ENCODE results near the gene CASP3. TPM values are rescaled to one million over a fixed set of nuclear protein-coding genes. Genes with fewer than 3 reads are reported as not detected.
"Not testable (repeated sequence)": the region's sequence is repeated elsewhere in the genome, so short reads cannot be mapped to it uniquely, and the experiment has no call there.

Gene CASP3
- total RNA-seq, 1 donor from 2014 or later = 31.5 TPM

DNA sequence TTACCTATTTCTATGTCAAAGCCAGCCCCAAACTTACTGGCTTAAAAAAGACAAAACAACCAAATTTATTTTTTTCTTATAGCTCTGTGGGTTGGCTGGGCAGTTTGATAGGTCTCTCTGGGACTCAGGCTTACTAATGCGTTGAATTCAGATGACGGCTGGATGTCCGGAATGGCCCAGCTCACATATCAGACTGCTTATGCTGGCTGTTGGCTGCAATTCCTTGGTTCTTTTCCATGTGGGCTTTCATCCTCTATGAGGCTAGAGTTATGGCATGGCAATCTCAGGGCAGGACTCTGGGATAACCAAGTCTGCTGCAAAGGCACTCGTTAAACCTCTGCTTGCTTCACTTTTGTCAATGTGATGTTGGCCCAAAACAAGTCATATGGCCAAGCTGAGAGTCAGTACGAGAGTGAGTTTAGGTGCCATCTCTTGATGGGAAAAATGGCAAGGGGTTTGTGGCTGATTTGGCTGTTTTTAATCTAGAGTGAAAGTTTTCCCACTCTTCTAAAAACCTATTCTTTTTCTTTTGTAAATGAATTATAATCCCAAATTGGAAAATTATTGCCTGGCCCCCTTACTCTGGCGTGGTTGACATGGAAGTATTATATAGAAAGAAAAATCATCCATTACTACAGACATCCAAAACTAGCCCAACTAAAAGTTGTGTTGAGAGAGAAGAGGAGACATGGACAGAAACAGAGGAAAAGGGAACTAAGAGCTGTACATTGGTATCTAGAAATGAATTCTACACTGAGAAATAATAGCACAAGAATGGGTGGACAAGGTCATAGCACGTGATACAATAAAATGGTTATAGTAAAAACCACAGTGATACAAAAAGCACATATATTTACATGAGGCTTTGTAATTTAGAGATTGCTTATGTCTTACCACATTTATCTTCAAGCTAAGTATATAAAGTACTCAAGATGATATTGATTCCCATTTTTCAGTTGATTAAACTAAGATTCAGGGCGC, 6.9 kb upstream of the CASP3 start:
- Mint-ChIP-seq H3K27me3 (ENCODE audit: low read depth) (no peaks in the 10 kb centered on the region), H3K4me3 (ENCODE audit: unreplicated experiment) (no peak overlapping the region), H3K36me3 (ENCODE audit: low read depth) (peaks cover 2% of the 10 kb centered on the region), H3K9me3 (ENCODE audit: low read depth) (no peaks in the 10 kb centered on the region), H3K4me1 (ENCODE audit: low read depth) (peaks cover 20% of the 10 kb centered on the region), H3K27ac (ENCODE audit: unreplicated experiment) (no peak overlapping the region)
- DNase-seq (ENCODE audit: low spot score) = no peak
- no peak for TF ChIP-seq CTCF (IDR thresholded peaks at IDR 0.05)

DNA sequence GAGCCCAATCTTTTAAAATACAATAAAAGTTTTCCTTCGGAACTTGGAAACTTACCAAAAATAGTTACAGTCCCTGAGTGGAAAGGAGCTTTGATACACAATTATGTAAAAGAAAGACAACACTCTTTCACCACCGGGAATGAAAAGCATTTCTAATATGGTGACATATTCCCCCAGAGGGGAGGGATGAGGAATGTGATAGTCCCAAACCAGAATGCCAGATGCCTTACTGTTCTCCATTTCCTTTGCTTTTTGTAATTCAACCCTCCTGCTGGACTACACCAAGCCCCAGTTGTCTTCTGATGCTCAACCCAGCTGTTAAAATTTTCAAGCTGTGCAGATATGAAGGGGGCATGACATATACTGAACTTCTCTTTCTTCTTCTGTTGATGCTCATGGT, 4.4 kb upstream of the CASP3 start:
- TF ChIP-seq CTCF (IDR thresholded peaks at IDR 0.05) = no peak
- no peak for DNase-seq (ENCODE audit: low spot score)
- Mint-ChIP-seq H3K4me1 (ENCODE audit: low read depth) (peaks cover 30% of the 10 kb centered on the region), H3K9me3 (ENCODE audit: low read depth) (no peaks in the 10 kb centered on the region), H3K27ac (ENCODE audit: unreplicated experiment) (peak overlapping the region; percentile 67), H3K4me3 (ENCODE audit: unreplicated experiment) (peak overlapping the region; percentile 16), H3K27me3 (ENCODE audit: low read depth) (no peaks in the 10 kb centered on the region), H3K36me3 (ENCODE audit: low read depth) (no peaks in the 10 kb centered on the region)

- Mint-ChIP-seq H3K4me1 (ENCODE audit: low read depth) (peaks cover 37% of the 10 kb centered on the region), H3K27ac (ENCODE audit: unreplicated experiment) (peak overlapping the region; percentile 70)
- not testable (repeated sequence) for DNase-seq (ENCODE audit: low spot score); H3K27me3 Mint-ChIP-seq (ENCODE audit: low read depth); H3K36me3 Mint-ChIP-seq (ENCODE audit: low read depth); H3K9me3 Mint-ChIP-seq (ENCODE audit: low read depth); H3K4me3 Mint-ChIP-seq (ENCODE audit: unreplicated experiment)
Observed at GRCh38 chr4:184652681-184653080, 3.4 kb upstream of the CASP3 start.

GRCh38 chr4:184651899-184652298, 2.7 kb upstream of the CASP3 start:
- H3K36me3 Mint-ChIP-seq (ENCODE audit: low read depth) = no peaks in the 10 kb centered on the region

DNA sequence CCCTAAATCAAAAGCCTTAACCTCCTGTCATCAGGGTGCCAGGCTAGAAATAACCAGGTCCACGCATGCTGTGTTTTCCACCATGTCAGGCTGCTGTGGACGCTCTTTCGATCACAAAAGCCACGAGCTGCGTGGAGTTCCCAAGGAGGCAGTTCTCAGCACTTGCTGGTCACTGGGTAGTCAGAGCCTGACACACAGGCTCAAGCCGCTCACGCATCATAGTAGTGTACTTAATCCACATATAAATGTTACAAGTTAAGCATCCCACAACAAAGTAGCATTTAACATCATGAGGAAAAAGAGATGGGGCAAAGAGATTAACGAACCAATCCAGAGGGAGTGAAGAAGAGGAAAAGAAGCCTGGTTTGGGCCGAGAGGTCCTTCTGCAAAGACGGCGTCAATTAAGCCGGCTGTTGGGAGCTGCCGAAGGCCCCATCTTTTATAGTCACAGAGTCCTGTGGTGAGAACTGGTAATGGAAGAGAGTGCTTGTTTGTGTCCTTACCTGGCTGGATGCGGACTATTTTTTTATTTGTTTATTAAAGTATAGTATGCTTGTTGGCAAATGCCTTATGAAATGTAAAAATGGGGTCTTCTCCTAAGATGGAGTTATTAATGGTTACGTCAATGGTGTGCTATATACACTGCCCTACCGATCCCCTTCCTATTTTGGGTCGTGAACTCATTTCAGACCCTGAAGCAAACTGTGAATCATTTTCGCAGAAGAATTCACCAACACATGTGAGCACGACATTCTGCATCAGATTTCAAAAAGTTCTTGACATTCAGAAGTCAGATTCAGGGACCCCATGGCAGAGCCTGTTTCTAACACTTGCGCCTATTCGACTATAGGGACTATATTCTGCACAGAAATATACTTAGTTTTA, 966 bp upstream of the CASP3 start:
- H3K4me1 Mint-ChIP-seq (ENCODE audit: low read depth) = peaks cover 59% of the 10 kb centered on the region
- no peak for TF ChIP-seq CTCF (IDR thresholded peaks at IDR 0.05)
- no peaks in the 10 kb centered on the region for H3K36me3 Mint-ChIP-seq (ENCODE audit: low read depth)
- no peak for DNase-seq (ENCODE audit: low spot score)
- no peaks in the 10 kb centered on the region for H3K9me3 Mint-ChIP-seq (ENCODE audit: low read depth)
- peak overlapping the region; percentile 81 for H3K4me3 Mint-ChIP-seq (ENCODE audit: unreplicated experiment)
- H3K27me3 Mint-ChIP-seq (ENCODE audit: low read depth) = no peaks in the 10 kb centered on the region
- peak overlapping the region; percentile 95 for H3K27ac Mint-ChIP-seq (ENCODE audit: unreplicated experiment)

More at GRCh38 chr4:184651899-184652298, 2.7 kb upstream of the CASP3 start:
- Mint-ChIP-seq H3K4me3 (ENCODE audit: unreplicated experiment) (no peak overlapping the region), H3K27me3 (ENCODE audit: low read depth) (no peaks in the 10 kb centered on the region), H3K9me3 (ENCODE audit: low read depth) (no peaks in the 10 kb centered on the region), H3K27ac (ENCODE audit: unreplicated experiment) (no peak overlapping the region), H3K4me1 (ENCODE audit: low read depth) (peaks cover 44% of the 10 kb centered on the region)
- no peak for DNase-seq (ENCODE audit: low spot score)
- TF ChIP-seq CTCF (IDR thresholded peaks at IDR 0.05) = no peak
